G401.6 (cell line): Measurements from ENCODE around the gene F11.
"Not testable (repeated sequence)": the region's sequence is repeated elsewhere in the genome, so short reads cannot be mapped to it uniquely, and the experiment has no call there.

Experiments used
- FAIRE-seq: peaks from 2 replicates; lab custom pipeline; 2012; peaks lifted over from hg19 to GRCh38; lab: Jason Lieb, UNC

The F11 gene

DNA sequence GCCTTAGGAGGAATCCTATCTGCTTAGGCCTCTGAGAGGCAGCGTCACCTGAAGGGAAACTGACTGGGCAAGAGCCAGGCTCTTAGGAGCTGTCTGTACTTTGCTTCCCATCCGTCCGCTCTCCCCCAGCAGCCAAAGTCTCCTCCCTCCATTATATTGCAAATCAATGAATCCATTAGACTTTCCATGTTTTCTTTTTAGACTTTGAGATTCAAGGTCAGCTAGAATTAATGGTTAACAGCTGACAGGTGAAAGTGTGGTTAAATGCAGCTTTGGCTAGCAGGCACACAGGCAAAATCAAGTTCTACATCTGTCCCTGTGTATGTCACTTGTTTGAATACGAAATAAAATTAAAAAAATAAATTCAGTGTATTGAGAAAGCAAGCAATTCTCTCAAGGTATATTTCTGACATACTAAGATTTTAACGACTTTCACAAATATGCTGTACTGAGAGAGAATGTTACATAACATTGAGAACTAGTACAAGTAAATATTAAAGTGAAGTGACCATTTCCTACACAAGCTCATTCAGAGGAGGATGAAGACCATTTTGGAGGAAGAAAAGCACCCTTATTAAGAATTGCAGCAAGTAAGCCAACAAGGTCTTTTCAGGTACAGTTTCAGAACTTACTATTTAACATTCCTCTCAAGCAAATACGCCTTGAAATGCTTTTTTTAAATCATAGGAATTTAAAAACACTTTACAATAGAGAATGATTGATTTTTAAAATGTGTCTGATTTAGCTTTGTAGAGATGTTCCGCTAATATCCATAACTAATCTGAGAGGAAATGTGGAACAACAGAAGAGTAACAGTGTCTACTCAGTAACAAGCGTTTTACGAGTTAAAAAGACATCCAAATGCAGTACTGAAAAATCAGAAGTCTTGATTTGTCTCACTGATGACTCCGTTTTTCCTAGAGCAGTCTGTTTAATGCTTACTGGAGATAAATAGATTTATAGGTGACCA is at the start of gene F11:
TSS of gene F11 (plus strand) at position 507 of the 970 bp plus-strand sequence. CDS start 948 bp downstream, outside the sequence.
- FAIRE-seq: no peak

GRCh38 chr4:186216465-186217024 is 49.4 kb upstream of the F11 start:
- FAIRE-seq: no peak

DNA sequence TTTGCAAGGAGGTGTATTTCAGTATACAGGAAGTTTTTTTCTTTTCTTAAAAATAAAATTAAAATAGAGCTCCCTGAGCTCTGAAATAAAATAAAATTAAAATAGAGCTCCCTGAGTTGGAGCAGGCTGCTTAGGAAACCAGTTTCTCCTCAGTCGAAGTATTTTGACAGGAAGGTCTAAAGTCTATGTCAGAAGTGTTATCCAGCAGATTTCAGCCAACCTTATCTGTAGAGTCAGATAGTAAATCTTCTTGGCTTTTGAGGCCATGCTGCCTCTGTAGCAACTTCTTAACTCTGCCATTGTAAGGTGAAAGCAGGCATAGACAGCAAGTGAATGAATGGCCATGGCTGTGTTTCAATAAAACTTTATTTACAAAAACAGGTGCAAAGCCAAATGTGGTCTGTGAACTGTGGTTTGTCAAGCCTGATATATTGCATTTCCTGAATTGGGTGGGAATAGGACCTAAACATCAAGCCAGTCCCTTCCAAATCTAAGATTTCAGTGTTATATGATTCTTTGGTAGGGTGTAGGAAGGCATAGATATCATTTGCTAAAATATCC is 48.2 kb upstream of the F11 start:
- no peak for FAIRE-seq

DNA sequence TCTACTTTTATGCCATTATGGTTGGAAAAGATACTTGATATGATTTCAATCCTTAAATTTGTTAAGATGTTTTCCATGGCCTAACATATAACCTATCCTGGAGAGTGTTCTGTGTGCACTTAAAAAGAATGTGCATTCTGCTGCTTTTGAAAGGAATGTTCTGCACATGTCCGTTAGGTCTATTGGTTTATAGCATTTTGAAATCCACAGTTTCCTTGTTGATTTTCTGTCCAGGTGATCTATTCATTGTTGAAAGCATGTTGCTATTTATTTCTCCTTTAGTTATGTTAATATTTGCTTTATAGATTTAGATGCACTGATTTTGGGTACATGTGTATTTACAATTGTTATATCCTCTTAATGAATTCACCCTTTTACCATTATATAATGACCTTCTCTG is 44.4 kb upstream of the F11 start:
- FAIRE-seq: no peak

DNA sequence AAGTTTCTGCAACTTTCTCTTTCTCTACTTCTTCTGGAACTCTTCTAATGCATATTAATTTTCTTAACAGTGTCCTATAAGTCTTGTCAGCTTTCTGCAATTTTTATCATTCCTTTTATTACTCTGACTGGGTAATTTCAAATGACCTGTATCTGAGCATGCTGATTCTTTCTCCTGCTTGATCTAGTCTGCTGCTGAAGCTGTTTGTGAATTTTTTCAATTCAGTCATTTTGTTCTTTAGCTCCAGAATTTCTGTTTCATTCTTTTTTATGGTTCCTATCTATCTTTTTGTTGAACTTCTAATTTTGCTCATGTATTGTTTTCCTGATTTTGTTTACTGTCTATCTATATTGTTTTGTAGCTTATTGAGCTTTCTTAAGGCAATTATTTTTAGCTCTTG is 40.1 kb upstream of the F11 start:
- FAIRE-seq: no peak

DNA sequence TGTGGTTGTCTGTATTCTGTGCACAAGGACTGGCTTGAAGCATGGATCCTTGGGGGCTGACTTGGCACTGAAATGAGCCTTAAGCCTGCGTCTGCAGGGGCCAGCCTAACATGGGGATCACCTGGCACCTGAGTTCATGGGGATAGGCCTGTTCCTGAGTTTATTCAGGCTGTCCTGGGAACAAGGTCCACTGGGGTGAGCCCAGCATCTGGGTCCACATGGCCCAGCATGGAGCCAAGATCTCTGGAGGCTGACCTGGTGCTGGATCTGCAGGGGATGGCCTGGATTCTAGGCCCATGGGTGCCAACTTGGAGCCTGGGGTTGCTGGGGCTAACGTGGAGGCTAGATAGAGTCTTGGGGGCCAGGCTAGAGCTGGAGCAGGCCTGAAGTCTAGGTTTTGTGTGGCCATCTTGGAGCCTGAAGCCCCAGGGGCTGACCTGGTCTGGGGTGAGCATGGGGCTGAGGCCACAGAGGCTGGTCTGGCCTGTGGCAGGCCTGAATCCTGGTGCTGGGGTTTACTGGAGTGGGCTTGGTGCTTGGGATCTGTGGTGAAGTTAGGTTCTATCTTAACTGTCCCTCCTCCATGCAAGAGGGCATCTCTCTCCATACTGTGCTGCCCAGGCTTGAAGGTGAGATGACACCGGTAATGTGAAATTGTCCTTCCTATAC is 39.3 kb upstream of the F11 start:
- FAIRE-seq: no peak

- no peak for FAIRE-seq
These were observed 38.8 kb upstream of the F11 start, which contains the start of gene KLKB1 for GRCh38 chr4:186227221-186227620. Gene KLKB1 (plus strand): TSS chr4:186227507. CDS start chr4:186228196, 689 bp downstream.

GRCh38 chr4:186227744-186228513 is 38.1 kb upstream of the F11 start:
- no peak for FAIRE-seq

DNA sequence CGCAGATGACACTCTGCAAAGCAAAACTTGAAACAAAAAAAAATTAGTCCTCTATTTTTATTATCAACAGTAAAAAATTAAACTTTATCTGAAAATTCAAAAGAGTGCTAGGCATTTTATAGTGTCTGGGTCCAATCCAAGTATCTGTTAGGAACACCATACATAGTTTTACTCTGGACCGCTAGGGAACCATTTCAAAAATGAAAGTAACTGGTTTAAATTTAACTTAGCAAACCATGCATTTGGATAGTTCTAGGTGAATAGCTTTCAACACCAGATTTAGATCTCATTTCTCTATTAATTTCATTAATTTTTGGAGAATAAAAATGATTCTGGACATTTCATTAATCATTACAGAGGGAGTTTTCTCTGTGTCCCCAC is 37.5 kb upstream of the F11 start:
- no peak for FAIRE-seq

DNA sequence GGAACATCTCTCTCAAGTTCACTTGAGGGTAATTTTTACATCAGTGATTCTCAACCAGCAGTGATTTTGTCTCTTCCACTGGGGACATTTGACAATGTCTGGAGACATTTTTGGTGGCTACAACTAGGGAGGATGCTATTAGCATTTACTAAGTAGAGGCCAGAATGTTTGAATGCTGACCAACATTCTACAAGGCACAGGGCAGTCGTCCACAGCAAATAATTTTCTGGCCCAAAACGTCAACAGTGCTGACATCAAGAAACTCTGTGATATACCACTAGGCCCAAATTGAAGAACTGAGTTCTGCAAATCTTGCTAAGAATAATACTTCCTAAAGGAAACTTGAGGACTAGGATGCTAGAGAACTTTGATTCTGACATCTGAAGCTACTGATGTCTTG is 31.6 kb upstream of the F11 start:
- no peak for FAIRE-seq

- FAIRE-seq: no peak
These were observed 29.9 kb upstream of the F11 start for GRCh38 chr4:186236126-186236525.

DNA sequence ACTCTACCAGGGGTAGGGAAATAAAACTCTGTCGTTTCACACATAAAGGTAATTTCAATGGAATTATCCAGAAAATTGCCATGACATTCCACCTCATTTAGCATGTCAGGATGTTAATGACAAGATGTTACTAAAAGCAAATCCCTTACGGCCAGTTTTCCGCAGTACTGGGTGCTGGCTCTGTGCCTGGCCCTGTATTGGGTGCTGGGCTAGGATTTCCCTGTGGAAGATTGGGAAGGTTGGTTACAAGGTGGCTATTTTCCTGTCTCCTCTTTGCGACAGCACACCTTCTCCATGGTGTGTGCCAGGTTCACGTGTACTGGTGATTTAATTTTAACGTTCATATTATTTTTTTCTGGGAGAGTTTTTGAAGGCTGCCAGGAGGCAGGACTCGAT is 25.5 kb upstream of the F11 start:
- FAIRE-seq: no peak

- FAIRE-seq: no peak
These were observed 25.0 kb upstream of the F11 start for GRCh38 chr4:186240848-186241491.

GRCh38 chr4:186241616-186242015 is 24.4 kb upstream of the F11 start:
- FAIRE-seq: no peak

GRCh38 chr4:186242031-186242430 is 24.0 kb upstream of the F11 start:
- not testable (repeated sequence) for FAIRE-seq

- FAIRE-seq: no peak
These were observed 22.7 kb upstream of the F11 start for GRCh38 chr4:186243331-186243730.

DNA sequence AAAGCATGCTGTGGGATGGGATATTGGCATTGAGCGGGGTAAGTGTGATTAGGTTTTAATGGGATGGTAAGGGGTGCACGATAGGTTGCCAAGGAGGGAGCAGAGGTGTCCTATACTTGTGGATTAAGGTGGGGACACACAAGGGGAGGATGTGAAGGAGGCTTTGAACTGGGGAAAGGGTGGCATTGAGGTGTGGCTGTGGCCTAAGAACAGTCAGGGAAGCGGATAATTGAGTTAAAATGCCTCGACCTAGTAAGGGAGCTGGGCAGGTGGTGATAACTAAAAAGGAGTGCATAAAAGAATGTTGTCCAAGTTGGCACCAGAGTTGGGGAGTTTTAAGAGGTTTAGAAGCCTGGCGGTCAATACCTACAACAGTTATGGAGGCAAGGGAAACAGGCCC is 21.2 kb upstream of the F11 start:
- no peak for FAIRE-seq

DNA sequence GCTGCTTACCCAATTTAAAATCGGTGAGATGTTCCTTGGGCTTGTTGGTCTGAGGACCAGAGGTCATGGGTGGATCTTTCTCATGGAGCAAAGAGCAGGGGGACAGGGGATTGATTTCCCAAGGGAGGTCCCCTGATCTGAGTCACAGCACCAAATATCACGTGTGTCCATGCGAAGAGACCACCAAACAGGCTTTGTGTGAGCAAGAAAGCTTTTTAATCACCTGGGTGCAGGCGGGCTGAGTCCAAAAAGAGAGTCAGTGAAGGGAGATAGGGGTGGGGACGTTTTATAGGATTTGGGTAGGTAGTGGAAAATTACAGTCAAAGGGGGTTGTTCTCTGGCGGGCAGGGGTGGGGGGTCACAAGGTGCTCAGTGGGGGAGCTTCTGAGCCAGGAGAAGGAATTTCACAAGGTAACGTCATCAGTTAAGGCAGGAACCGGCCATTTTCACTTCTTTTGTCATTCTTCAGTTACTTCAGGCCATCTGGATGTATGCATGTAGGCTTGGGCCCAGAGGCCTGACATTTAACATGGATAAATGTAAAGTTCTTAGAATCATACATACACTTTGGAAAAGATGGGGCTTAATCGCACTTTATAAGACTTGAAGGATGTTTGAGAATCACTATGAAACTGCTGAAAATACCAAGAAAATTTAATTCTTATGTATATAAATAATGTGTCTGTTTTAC is 18.8 kb upstream of the F11 start:
- FAIRE-seq: not testable (repeated sequence)

DNA sequence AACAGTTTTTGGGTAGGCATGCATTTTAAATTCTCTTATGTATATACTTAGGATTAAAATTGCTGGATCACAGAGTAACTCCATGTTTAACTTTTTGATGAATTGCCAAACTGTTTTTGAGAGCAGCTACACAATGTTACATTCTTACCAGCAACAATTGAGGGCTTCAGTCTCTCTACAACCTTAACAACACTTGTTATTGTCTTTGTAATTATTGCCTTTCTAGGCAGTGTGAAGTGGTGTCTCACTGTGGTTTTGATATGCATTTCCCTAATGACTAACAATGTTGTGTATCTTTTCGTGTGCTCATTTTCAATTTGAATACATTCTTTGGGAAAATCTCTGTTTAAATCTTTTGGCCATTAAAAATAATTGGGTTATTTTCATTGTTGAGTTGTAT is 17.3 kb upstream of the F11 start:
- FAIRE-seq: no peak

DNA sequence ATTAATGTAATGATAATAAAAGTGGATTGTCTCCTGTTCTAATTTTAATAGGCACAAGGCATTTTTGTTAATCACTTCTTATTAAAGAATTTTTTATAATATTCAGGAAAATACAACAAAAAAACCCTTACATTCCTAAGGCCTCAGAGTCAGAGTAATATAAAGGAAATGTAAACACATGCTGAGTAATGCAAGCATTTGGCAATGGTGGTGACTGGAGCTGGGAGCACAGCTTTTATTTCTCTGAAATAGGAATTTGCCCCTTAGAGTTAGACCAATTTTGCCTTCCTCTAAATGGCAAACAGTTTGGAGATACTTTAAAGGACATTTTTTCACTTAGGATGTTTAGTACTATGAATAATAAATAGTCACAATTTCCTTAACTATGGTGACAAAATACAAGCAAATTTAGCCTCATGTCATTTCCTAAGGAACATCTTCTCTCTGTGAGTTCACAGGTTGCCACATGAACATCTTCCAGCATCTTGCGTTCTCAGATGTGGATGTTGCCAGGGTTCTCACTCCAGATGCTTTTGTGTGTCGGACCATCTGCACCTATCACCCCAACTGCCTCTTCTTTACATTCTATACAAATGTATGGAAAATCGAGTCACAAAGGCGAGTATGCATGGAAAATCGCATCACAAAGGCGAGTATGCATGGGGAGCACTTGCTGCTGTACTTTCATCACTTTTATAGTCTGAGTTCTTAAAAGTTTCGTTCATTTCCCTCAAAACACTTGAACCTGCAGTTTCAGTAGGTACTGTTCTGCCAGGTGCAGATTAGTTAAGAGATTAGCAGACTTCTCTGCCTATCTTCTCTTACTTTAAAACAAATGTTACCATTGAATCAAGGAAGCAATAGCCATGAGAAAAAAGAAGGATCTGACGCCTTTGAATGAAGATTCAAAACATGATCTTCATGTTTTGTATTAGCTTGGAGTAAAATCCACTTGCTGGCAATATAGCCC is 15.9 kb upstream of the F11 start:
- FAIRE-seq: no peak
